Activated CD8-positive, alpha-beta memory T cell treated with anti-CD3 and anti-CD28 coated beads, Interleukin-2, amount 50 U/mL, for 48 hours (primary cell): ENCODE data around the gene VAT1L.

Experiments
- DNase-seq: peaks from one replicate; pipeline ENCODE4 v3.0.0-alpha.2; 2020

VAT1L gene

DNA sequence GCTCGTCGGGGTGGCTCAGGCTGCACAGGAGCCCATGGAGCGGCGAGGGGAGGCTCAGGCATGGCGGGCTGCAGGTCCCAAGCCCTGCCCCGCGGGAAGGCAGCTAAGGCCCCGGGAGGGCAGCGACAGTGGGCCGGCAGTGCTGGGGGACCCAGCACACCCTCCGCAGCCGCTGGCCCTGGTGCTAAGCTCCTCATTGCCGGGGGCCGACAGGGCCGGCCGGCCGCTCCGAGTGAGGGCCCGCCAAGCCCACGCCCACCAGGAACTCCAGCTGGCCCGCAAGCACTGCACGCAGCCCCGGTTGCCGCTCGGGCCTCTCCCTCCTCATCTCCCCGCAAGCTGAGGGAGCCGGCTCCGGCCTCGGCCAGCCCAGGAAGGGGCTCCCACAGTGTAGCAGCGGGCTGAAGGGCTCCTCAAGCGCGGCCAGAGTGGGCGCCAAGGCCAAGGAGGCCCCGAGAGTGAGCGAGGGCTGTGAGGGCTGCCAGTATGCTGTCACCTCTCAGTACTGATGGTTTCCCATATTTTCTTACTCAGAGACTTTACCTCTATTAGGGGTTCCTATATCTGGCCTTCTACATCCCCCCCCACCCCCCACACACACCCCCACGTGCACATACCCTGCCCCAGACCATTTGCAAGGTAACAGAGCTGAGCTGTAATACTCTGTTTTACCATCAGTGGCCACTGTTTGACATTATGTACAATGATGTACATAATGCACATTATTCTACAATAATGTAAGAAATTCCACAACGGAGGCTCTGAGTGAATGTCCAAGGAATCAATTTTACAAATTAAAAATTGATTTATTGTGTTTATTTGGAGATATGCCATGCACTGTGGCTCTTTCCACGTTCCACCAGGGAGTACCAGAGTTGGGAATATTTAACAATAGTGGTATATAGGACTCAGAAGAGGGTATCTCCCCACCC lies 3.7 kb upstream of the VAT1L start:
- DNase-seq, result no peak

DNA sequence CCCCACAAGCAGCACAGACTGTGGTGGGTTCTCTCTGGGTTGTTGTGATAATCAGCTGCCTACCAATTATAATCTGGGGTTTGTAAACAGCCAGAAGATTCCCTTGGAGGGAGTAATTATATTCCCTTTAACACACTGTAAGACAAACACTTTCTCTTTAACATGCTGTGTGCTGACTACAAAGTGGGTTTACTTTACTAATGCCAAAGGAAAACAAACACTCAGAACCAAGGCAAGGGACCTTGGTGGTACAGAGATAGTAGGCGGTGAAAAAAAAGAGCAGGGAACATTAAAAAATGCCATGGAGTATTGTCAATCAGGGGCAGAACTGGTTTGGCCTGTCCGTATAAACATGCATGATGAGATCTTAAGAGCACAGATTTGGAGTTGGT lies 3.0 kb upstream of the VAT1L start:
- no peak for DNase-seq

DNA sequence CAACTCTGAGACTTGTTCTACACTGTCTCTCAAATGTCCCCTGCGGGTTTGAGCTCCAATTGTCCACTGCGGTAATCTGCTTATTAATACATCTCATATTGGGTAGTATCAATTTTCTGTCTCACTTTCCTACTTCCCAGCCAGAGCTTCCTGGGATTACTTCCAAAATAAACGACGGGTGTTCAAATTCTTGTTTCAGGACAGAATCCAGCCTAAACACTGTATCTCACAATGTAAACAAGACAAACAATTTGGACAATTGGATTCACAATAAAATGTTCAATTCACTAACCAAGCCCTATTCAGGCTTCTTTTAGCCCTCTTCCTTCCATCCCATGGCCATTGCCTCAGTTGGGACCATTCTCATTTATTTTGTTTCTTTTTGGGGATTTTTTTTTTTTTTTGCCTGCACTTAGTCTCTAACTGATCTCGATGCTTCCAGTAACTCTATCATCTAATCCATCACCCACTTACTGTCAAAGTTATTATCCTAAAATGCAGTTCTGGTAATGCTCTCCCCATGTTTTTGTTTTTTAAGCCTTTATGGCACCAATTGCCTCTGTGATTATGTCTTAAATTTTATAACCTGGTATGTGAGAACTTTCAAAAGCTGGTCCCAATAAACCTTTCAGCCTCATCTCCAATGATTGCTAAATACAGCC lies 2.0 kb upstream of the VAT1L start:
- DNase-seq, result no peak

DNA sequence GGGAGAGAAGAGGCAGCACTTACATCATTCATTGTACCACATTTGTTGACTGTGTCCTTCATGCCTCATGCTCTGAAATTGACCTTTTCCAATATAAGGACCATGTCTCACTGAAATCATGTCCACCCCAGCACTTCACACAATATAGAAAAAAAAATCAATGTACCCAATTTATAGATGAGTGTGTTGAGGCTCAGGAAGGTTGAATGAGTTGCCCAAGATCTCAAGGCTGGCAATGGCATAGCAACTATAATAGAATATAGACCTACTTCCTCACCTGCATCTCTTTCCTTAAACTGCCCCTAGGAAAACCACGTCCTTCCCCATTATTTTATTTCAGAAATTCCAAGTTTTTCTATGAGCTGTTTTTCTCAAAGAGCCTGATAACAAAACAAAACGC lies 912 bp upstream of the VAT1L start:
- no peak for DNase-seq

DNA sequence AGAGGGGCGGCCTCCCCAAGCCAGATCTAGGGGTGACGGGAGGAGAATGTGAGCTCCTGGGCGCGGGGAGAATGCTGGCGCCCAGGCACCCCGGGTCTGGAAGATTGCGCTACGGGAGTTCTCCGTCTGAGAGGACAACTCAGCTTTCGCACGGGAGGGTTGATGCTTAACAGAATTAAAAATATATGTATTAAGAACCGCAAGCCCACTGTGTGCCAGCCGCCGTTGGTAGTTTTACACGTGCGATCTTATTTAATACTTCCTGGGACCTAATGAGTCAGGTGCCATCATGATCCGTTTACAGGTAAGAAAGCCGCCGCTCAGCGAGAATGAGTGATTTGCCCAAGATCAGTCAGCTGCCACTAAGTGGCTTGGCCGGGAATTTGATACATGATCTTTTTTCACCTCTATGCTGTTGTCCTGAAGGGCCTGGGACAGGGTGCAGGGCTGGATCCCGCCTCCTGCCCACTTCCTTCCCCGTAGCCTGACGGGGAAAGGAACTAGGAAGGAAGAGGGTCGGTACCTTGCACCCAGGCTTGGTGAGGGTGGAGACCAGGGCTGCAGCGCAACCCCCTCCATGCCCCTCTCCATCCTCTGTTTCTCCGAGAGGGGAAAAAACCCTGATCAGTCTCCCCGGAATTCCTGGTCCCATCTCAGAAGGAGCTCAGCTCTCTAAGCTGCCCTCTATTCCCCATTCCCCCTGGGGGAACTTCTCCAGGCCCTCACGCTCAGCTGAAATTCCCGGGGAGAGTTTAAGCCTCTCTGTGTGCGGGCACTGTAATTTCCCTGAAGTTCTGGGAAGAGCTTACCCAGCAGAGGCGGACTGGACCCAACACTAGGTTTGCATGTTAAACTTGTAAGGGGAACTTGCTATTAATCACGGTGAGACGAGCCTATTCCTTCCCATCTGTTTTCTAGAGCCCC lies 983 bp downstream of the VAT1L start:
- DNase-seq, result no peak

DNA sequence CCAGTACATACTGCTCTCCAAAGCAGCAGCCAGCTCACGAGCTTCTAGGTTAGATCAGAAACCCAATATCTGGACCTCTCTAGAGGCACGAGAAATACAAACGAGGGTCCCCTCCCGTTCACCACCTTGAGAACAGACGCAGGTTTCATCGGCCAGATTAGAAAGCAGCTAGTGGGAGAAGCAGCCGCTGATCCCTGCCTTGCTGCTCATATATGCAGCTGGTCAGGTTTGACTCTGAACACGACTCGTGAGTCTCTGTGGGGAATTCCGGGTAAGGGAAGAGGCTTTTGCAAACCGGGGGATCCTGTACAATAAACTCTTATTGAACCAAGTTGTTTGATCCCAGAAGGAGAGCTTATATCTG lies 1.6 kb downstream of the VAT1L start:
- no peak for DNase-seq

DNA sequence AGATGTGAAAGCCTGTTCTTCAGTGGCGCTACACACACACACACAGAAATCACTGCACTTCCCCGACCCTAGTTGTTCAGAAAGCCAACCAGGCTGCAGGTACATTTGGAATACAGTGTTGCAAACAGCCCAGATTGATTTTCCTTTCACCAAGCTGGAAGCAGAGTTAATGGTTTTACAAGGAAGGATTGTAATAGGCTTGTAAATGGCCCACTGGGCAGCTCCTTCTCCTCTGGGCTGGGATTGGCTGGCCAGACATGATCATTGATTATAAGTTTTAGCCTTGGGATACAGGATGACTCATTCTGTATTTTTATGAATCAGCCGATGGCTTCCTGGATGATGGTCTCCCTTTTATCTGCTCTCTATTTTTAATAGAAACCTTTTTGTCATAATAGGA lies 2.5 kb downstream of the VAT1L start:
- DNase-seq, result no peak

DNA sequence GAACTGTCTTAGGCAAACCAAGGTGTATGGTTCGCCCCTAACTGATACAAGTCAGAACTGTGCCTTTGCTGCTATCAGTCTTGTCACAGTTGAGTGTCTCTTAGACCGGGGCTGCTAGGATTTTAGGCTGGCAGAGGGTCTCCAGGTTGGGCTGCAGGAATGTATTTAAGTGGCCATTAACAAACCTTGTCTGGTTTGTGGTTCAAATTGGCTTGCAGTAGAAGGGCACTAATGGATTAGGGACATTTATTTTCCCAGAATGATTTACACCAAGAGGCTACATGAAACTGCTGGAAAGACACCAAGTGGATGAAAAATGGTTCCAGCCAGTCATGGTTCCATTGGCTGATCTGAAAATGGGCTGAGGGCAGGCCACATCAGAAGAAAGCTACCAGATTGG lies 5.1 kb downstream of the VAT1L start:
- DNase-seq, result no peak

DNA sequence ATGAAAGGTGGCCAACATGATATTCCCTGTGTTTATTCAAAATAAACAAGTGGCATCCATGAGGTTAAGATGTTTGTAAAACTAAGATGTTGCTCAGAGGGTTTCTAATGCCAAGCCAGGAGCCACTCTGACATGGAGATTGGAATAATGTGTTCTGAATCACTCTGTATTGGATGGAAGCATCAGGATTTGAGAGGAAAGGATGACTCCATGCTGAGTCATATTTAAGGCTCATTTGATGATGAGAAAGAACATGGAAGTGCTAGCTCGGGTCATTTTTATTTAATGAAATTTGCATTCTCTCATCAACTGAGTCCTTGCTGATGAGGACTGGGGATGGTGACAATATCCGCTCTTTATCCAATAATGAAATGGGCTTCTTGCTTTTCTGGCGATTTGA lies 6.2 kb downstream of the VAT1L start:
- no peak for DNase-seq

DNA sequence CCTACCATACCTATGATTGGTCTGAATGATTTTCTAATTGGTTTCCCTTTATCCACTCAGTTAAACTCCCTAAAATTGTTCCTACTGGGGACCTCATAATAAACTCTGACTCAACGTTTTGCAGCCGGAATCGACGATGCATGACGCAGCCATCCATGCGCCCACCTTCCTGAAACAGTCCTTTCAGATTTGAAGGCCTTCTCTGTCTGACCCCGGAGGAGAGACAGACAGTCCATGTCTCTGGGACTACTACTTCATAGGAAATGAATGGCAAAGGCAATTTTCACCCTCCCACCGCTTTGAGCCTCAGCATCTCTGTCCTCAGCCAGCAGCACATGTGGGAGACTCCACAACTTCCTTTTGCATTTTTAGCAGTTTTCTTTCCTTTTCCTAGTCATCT lies 13.5 kb downstream of the VAT1L start:
- DNase-seq, result no peak

DNA sequence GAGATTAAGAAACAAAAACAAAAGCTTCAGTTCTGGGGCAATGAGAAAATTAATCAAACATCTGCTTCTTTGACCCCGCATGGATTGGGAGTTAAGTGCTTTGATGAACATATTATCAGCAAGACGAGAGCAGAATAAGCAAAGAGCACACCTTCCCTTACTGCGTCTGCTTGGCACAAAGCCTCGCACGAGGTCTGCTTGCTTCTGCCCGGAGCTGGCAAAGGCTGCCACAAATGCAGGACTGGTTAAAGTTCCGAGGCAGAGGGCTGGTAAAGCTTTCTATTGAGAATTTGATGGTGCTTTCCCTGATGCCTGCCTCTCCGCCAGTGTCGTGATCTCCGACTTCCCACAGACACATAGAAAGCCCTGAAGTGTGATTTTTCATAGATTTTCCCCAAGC lies 17.0 kb downstream of the VAT1L start:
- DNase-seq, result no peak

DNA sequence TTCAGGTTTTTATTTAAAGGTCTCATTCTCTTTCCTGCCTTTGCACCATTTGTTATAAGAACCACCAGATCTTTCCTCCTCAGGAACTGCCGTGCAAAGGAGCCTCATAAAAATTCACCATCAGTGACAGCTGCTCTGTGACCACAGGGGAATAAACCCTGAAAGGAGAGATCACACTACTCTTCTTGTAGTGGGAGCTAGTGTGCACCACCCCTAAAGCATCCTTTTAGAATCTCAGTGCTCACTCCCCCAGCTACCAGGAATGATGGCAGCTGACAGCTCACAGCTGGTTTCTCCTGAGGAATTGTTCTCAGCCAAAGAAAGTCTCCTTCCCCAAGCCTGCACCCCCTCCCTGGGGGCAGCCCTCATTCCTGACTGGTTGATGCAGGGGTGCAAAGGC lies 18.7 kb downstream of the VAT1L start:
- no peak for DNase-seq

DNA sequence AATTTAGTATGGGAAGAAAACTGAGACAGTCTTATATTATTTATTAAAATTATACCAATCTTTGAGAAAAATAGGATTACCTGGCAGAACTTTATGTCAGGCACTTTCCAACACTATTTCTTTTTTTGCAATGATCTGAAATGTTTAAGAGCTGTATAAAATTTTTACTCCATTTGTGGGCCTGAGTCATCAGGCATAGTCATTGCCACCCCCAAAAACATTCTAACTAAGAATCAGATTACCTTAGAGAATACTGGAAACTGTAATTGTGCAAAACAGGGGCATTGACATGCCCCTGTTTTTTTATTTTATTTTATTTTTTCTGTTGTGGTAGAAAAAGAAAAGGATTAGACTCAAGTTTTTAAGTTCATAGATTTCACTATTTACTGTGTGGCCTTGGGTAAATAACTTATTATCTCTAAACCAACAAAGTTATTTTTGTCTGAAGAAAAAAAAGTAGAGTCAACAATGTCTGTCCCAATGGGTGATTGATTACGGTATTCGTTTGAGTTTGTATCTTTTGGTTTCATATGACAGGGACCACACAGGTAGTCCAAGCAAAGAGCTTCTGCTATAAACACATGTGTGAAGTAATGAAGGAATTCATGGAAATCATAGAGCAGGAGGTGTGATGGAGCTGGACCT lies 24.6 kb downstream of the VAT1L start:
- DNase-seq, result no peak

DNA sequence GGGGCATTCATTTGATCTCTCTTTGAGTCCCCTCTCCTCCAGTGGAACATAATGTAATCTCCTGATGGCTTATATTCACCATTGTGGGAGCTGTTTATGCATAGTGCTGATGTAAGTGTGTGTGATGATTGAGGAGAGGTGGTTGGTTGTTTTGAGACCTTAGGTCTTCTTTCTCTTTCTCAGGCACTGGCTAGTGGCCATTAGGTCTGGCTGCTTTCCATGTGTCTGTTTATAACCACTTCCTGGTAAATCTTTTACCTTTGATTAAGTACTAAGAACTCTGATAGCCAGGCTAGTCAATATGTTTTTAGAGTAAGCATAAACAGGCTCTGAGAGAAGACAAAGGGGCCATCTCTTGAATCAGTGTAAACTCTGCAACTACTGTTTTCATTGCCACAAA lies 27.9 kb downstream of the VAT1L start:
- DNase-seq, result no peak

DNA sequence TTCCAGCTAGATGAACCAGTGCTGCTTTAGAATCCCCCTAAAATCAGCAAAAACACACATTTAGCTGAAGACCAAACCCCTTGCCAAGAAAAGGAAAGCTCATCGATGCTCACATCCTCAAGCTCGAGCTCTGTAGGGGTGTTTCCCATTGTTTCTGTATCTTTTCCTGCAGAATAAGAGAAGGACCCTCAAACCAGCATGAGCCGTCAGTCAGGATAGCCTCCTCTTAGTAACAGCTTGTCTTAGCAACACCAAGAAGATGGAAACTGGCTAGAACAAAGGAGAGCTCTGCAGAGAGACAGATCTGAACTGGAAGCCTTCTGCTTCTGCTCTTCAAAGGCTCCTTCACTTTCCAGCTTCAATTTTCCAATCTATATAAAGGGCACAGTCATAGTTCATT lies 32.0 kb downstream of the VAT1L start:
- no peak for DNase-seq

DNA sequence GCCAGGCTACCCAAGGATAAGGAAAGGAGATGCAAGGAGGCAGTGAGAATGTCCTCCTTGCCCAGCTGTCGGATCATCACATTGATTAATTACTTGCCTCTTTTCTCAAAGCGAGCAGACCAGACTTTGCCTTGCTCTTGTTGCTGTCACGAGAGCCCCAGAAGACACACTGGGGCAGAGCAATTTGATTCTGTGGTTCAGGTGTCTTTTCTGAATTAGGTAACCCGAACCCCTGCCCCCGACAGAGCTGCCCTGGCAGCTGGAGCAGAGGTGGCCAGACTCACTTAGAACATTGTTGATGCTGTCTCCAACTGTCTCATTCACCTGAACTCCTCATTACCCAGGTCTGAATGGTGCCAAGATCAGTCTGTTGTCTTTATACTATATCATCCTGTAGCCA lies 34.3 kb downstream of the VAT1L start:
- DNase-seq, result no peak

DNA sequence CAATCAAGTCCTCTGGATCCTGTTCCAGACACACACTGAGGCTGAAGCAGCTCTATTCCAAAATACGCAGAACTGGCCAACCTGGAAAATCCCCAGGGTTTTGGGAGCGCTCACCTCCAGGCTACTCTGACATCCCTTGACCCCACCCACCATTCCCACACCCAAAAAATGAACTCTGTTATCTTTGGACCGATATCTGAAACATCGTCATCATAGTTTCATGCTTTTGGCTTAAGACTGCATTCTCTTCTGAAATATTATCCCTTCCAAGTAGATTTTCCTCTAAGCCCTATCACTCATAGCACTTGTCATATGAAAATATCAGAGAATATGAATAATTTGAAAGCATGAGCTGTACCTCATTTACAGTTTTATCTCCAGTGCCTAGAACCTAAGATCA lies 34.7 kb downstream of the VAT1L start:
- no peak for DNase-seq

DNA sequence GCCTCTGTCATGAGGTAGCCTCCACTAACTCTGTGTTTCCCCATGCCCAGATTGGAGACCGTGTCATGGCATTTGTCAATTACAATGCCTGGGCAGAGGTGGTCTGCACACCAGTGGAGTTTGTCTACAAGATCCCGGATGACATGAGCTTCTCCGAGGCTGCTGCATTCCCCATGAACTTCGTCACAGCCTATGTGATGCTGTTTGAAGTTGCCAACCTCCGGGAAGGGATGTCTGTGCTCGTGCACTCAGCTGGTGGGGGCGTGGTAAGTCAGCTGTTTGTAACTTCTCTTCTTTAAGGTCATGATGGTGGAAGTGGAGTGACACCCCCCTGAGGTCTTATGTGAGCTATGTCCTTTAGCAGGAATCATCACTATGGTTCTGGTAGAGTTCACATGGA lies 36.8 kb downstream of the VAT1L start:
- DNase-seq, result no peak

DNA sequence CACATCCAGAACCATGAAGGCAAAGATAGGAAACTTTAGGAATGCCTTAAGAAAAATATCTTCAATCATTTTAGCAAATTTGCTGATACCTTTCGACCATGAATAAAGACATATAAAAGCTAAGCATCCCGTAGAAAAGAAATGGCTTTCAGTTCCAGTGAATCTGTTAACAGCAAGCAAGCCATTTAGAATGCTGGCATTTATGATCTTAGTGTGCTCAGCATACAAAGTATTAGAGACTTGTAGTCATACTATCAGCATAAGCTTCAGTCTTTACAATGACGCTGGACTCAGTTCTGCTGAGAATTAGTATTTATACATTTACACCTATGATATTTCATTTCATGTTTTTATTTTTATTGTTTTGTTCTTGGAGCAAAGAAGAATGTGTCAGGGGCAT lies 38.7 kb downstream of the VAT1L start:
- DNase-seq, result no peak

DNA sequence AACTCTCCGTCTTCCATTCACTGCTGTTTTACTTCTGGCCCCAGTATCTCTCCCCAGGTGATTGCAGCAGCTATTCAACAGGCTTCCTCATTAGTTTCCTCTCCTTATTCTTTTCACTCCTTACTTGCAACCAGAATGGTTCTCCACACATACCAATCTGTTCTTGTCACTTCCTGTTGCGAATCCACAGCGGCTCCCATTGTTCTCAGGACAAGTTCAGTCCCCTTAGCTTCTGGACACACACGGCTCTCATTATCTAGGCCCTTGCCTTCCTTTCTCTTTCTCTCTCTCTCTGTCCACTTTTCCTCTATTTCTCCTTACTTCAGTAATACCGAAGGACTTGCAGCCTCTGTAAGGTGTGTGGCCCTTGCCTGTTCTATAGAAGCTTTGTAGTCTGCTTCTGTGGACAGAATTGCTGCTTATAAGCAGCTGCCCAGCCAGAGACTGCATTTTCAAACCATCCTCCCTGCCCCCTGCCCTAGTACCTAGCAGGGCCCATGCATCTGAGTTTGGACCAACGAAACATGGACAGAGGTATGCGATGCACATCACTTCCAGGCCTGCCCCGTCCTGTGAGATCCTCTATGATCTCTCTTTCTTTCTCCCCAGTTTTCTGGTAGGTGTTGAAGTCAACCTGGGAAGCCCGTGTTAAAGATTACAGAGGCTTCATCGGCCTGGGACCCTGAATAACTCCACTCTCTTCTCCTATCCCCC lies 45.7 kb downstream of the VAT1L start:
- no peak for DNase-seq

DNA sequence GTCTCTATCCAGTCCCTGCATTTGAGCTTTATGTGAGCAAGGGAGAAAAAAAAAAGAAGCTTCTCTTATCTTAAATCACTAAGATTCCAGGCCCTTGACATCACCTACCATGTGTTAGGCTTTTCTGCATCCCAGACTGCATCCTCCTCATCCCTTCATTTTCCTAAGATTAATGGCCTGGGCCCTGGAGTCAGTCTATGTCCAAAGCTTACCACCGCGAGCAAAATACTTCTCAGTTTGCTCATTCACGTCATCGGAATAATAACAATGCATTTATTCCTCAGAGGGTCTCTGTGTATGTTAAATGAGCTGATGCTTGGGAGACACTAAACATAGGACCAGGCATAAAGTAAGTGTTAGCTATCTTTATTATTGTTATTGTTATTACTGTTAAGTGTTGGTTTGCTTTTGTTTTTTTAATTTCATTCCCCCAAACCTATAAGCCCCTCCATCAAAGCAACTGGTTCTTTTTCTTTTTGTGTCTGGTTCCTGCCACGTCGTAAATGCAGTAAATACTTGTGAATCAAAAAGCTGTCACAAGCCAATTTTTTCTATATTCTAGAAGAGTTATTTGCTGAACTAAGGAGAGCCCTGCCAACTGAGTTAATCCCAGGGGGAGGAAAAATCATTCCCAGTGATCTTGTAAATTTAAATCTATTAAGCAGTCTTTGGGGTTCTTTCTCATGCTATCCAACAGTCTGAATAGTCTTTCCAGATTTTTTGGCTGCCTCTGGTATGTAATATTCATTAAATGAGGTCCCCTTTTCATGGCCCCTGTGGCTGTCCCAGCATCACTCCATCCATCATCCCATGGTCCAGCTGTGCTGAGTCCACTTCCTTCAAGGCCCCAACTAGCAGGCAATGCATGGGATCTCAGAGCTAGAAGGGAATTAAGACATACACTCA lies 46.5 kb downstream of the VAT1L start:
- DNase-seq, result no peak
